Measurements from ENCODE around the gene IFT27. TPM values are rescaled to one million over a fixed set of nuclear protein-coding genes. Genes with fewer than 3 reads are reported as not detected.
A peak's percentile ranks its signal among the peaks of the same experiment; 100 is the strongest.

Gene IFT27, protein sequence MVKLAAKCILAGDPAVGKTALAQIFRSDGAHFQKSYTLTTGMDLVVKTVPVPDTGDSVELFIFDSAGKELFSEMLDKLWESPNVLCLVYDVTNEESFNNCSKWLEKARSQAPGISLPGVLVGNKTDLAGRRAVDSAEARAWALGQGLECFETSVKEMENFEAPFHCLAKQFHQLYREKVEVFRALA
- polyA plus RNA-seq (ENCODE audit: insufficient read length in 4 of 4) = 10 to 100 TPM; 42.9 to 54.6 (median 45.2) TPM

DNA sequence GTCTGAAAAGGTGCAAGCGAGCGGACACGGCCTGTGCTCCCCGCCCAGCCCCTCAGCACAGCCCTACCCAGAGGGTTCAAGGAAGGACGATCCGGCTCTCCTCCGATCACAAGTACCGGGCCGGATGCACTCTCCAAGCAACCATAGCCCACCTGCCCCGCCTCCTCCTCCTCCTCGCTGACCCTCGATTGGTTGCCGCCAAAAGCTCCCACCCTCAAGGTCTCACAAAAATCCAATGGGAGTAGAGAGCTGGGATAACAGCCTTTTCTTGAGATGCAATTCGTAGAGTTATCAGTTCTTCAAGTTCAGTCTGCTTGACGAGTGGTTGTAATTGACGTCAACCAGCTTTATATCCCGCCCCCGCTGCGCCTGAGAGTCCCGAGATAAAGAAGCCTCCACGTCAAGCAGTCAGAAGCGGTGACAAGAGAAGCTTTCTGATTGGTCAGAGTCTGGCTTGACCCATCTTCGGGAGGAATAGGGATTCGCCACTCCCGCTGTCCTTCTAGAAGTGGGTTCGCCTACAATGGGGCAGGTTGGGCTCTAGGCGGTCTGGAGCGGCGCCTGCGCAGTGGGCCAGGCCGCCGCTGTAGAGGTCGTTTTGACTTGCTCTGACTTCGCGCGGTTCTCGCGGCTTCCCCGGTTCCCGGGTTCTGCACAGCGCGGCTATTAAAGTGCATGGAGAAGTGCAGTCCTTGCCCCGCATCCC is at the start of gene IFT27:
TSS of gene IFT27 (minus strand) at position 156 of the 706 bp plus-strand sequence. CDS start 412 bp downstream, outside the sequence.
- DNase-seq (ENCODE audit: low read depth in 4 of 4, low spot score in 3 of 4) = peak; percentile 96 to 100 (median 100)

DNA sequence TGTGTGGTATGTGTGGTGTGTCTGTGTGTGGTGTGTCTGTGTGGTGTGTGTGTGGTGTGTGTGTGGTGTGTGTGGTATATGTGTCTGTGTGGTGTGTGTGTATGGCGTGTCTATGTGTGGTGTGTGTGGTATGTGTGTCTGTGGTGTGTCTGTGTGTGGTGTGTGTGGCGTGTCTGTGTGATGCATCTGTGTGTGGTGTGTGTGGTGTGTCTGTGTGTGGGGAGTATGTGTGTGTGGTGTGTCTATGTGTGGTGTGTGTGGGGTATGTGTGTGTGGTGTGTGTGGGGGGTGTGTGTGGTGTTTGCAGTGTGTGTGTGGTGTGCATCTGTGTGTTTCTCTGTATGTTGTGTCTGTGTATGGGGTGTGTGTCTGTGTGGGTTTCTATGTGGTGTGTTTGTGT is 48.7 kb upstream of the IFT27 start:
- DNase-seq (ENCODE audit: low read depth in 4 of 4, low spot score in 3 of 4) = no peak

DNA sequence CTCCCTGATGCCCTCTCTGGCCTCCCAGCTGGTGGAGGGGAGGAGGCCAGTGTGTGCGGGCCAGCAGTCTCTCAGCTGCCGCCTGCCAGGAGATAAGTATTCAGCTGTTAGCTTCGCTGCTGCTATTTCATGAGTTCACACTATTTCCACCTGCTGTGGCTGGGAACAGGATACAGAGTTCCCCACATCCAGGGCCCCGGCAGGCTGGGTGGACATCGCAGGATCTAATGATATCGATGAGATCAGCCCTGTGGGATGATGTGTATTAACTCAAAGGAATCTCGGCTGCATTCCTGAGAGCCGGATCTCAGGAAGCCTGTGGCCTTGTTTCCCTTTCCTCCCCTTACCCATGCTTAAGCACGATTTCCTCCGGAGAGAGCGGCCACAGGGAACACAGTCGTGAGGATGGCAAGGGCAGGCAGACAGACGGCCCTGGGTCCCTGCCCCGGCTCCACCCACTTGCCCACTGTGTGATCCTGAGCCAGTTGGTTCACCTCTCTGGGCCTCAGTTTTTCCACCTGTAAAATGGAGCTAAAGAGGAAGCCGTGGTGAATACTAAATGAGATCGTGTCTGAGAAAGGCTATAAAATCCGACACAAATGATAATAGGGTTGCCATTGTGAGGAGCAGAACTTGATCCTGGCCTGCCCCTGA is 47.4 kb upstream of the IFT27 start:
- DNase-seq (ENCODE audit: low read depth in 4 of 4, low spot score in 3 of 4) = no peak

DNA sequence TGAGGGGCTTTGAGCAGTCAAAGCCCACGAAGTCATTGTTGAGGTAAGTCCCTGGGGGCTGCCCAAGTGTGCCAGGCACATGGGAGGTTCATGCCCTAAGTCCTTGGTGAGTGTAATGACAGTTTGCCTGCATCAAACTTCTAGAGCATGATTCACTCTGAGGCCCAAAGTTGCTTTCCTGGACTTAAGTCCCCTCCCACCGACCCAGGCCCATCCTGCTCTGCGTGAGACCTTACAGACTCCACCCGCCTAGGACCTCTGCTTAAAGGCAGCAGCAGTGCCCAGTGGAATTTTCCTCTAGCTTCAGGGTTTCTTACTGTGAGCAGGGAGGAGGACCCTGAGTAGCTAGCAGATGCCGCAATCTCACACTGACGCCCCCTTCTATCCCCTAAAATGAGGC is 46.7 kb upstream of the IFT27 start:
- no peak for DNase-seq (ENCODE audit: low read depth in 4 of 4, low spot score in 3 of 4)

DNA sequence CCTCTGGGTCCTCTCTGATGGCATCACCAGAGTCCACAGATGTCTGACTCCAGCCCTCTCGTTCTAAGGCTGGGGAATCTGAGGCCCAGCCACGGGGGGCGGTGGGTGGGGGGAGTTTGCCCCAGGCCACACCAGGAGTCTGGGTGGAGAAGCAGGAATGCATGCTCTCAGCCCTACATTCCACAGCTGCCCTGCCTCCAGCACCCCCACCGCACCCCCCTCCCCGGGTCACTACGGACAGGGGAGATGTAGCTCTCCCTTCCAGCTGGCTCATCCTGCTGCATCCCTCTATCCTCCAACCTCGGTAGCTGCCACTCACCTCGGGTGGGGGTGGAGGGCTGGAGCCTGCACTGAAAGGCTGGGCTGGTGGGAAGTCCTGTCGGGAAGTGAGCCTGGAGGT is 43.2 kb upstream of the IFT27 start:
- no peak for DNase-seq (ENCODE audit: low read depth in 4 of 4, low spot score in 3 of 4)

DNA sequence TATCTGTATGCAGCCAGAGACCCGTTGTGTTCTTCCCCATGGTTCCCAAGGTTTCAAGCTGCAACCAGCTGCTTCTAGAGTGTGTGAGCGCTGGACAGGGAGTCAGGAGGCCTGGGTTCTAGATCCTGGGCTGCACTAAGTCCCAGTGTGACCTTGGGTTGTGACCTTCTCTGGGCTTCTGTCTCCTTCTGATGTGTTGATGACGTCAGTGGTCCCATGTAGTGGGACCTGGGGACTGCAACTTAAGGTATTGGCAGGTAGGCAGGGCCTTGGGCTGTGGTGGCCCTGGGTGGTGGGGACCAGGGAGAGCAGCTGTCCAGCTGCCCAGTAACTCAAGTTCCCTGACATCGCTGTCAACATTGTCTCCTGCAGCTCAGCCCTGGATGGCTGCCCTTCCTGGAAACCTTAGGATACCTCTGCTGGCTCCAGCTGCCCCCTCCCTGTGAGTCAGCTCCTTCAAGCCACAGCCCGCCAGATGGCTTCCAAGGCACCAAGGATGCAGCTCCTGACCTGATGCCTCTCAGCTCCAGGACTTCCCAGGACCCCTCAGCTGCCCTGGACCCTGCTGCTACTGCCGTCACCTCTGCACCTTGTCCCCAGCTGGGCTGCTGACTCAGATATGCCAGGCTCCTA is 42.2 kb upstream of the IFT27 start:
- DNase-seq (ENCODE audit: low read depth in 4 of 4, low spot score in 3 of 4) = no peak

DNA sequence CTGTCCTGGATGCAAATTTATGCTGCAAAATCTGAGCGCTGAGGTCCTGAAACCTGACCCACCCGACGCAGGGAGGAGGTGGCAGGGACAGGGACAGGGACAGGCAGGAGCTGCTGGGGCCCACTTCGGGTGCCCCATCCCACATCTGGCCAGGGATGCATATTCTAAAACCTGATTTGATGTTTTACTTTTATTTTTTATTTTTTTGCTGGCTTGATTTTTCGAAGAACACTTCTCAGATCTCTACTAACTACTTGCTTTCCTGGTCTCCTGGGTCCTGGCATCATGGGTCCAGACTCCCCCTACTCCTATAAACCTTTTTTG is 41.6 kb upstream of the IFT27 start:
- no peak for DNase-seq (ENCODE audit: low read depth in 4 of 4, low spot score in 3 of 4)

DNA sequence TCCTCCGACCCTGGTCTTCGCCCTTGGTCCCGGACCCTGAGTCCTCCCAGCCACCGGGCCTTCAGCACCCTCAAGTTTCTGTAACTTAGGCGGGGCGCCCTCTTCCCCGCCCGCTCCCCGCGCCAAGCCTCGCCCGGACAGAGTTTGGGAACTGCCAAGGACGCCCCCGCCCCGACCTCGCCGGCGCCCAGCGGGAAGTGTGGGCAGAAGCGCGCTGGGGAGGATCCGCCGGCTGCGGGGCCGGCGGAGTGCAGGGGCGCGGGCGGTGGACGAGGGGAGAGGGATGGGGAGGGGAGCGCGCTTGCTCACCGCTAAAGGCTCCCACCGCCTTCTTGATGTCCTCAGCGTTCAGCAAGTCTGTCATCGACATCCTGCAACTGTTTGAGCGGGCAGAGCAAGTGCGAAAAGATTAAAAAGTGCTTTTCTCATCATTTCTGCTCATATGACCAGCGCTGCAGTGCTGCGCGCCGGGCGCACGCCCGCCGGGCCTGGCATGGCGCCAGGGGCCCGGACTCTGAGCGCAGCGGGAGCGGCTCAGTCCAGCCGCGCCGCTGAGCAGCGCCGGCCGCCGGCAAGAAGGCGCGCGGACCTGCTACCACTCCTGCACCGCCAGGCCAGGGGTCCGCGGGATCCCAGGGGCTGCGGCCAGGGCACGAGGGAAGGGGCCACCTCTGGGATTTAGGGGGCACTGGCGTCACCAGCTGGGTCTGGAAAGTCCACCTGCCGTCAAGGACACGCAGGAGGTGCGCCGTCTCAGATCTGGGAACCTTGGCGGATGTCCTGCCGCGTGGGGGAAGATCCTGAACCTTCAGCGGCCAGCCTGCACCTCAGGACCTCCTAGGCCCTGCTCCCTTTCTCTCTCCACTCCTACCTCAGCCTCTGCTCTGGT is 41.0 kb upstream of the IFT27 start, which contains the start of gene PVALB:
TSS of gene PVALB (minus strand) at position 400 of the 889 bp plus-strand sequence. CDS start at position 370, 30 bp downstream.
- peak in 2 of 4 donors; percentile 57 to 60 for DNase-seq (ENCODE audit: low read depth in 4 of 4, low spot score in 3 of 4)

DNA sequence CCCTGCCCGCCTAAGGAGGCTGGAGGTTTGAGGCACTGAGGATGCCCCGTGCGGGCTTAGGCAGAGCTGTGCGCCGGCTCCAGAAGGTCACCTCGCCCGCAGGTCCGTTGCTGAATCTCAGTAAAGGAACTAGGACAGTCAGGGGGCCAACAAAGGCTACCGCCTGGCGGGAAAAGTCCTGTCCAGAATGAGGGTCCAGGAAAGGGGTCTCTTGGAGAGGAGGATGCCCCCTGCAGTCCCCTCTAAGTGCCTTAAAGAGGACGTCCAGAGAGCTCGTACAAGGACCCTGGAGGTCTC is 40.4 kb upstream of the IFT27 start:
- DNase-seq (ENCODE audit: low read depth in 4 of 4, low spot score in 3 of 4) = no peak

DNA sequence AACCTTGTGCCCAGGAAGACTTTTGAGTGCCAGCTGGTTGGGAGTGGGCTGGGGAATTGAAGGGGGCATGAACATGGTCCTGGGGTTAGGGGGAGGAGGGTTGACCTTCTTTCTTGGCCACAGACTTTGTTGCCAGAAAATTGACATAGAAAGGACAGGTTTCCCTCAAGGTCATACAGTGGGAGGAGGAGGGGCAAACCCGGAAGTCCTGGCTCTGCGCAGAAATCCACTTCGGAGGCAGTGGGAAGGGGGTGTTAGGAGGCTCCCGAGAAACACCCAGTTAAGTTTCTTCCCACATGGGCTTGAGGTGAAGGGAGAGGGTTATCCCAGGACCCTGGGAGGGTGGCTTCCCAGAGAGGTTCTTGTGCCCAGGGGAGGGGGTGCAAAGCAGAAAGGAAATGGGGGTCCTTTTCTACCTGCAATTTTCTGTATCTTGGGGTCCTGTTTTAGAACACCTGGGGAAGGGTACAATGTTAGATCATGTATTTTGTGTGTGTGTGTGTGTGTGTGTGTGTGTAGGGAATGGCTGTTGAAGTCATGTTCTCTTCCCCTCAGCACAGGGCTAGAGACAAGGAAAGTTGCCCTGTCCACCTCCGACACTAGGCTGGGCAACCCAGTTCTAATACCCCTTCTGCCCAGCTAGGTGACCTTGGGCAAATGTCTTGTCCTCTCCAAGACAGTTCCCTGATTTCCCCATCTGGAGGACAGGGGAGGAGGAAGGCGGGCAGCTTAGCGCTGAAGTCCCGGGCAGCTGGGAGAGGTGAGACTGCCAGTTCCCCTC is 39.8 kb upstream of the IFT27 start:
- no peak for DNase-seq (ENCODE audit: low read depth in 4 of 4, low spot score in 3 of 4)

DNA sequence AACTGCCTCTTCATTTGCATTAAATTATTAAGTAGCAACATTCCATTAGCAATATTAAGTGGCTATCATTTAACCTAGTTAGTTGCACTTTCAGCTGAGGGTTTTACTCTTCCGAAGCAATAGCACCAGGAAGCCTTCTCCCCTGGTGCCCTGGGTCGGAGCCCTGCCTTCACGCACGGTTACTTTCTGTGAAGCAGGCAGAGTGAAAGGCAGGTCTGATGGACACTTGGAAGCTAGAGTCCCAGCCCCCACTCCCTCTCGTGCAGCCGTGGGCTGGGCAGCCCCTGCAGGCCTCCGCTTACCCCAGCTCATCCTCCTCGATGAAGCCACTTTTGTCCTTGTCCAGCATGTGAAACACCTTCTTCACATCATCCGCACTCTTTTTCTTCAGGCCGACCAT is 38.9 kb upstream of the IFT27 start:
- DNase-seq (ENCODE audit: low read depth in 4 of 4, low spot score in 3 of 4) = no peak

DNA sequence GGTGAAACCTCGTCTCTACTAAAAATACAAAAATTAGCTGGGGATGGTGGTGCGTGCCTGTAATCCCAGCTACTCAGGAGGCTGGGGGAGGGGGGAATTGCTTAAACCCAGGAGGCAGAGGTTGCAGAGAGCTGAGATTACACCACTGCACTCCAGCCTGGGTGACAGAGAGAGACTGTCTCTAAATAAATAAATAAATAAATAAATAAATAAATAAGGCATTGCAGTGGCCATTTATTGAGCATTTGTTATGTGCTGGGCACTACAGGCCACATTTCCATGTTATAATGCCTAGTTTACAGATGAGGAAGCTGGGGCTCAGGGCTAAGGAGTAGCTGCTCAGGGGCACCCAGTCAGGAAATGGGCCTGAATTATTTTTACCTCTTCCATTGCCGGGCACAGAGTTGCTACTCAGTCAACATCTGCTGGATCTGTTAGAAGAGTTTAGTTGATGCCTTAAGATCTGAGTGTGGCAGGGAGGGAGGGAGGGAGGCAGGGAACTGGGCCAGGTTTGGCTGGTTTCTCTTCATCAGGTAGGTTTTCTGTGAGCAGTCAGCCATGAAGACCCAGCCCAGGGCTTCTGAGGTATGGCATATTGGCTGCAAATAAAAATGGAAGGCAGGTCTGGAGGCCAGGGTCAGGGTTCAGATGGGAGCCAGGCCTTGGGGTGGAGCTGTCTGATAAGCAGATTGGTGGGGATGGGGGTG is 35.3 kb upstream of the IFT27 start:
- DNase-seq (ENCODE audit: low read depth in 4 of 4, low spot score in 3 of 4) = no peak

DNA sequence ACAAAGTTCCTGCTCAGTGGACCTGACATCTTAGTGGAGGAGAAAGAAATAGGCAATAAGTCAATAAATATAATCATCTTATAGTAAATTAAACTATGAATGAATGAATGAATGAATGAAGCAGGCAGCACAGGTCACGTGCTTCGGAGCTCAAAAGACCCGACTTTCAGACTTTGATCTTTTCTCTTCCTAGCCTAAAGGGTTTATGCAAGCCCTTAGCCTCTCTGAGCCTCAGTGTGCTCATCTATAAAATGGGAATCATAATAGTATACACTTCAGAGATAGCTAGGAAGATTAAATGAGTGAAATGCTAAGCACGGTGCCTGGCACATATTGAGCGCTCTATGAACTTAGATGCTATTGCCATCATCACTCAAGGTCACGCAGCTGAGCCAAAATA is 33.4 kb upstream of the IFT27 start:
- DNase-seq (ENCODE audit: low read depth in 4 of 4, low spot score in 3 of 4) = no peak

DNA sequence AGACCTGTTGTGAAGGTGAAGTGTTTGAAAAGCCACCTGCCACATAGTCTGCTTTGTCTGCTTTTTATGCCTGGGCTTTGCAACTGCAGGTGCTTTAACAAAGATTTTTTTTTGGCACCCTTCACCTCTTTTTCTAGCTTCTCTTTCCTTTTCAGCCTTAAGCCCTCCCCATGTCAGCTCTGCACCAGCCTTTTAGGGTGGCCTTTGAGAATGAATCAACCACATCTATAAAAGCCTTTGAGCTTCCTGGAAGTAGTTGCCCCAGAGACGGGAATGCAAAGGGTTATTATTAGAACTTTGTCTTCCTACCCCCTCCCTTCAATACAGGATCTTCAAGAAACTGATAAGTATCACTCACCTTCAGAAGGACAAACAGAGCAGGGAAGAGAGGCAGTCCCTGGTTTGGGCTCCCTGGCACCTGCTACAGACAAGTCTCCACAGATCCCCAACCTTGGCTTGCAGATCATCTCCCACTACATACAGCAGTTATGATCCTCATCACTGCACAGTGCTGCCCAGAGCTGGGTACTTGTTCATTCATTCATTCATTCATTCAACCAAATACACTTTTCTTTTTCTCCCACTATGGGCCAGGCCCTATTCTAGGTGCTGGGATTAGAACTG is 32.9 kb upstream of the IFT27 start:
- no peak for DNase-seq (ENCODE audit: low read depth in 4 of 4, low spot score in 3 of 4)

DNA sequence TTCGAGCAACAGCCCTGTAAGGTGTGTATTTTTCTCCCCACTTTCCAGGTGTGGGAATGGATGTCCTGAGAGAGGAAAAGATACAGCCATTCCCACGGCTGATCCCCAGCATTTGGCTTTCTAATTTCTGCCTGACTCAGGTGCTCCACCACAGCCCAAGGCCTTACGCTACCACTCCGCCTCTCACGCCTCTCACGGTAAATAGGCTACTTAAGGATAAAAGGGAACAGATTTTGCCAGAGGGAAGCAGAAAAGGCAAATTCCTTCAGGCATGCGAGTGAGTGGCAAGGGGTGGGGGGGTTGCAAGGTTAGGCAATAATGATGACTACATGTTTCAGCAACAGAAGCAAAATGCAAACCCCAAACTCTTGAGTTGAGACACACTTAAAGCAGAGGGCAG is 31.7 kb upstream of the IFT27 start:
- no peak for DNase-seq (ENCODE audit: low read depth in 4 of 4, low spot score in 3 of 4)

DNA sequence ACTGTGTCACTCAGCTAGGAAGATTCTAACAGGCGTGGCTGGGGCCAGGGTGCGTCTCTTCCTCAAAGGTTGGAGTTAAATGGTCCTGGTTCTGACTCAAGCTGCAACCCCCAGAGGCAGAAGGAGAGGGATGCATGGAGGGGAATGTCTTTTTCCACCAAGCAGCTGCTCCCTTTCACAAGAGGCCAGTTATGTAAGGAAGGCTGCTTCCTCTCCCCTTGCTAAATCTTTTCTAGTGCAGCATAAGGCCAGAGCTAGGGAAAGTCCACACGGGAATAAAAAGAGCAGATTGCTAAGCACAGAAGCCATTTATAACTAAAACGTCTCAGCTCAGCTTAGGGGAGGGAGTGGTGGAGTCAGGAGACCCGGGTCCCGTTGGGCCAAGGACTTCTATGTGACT is 30.9 kb upstream of the IFT27 start:
- DNase-seq (ENCODE audit: low read depth in 4 of 4, low spot score in 3 of 4) = no peak

DNA sequence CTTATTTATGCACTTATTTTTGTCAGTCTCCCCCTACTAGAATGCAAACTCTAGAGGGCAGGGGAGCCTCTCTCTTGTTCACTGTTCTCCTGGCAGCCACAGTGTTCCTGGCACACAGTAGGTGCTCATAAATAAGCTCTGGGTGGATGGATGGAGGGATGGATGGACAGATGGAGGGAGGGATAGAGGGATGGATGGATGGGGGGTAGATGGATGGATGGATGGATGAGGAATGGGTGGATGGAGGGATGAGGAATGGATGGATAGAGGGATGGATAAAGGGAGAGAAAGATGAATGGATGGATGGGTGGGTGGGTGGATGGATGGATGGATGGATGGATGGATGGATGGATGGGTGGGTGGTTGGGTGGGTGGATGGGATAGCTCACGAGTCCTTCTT is 27.4 kb upstream of the IFT27 start:
- DNase-seq (ENCODE audit: low read depth in 4 of 4, low spot score in 3 of 4) = no peak

DNA sequence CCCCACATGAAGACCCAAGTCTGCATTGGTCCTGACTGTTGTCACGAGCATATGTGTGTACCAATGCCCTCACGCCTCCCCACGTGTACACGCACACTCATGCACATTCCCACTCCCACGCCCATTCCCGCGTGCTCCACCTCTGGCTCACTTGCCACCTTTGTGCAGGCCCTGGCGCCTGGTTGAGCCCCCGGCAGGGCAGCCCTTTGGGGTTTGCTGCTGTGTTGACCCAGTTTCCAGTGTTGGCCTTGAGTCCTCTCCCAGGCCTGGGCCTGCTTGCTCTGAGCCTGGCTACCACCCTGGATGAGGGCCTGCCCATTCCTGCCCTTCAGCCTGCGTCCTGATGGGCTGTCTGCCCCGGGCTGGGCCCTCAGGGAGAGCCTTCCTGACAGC is 22.8 kb upstream of the IFT27 start:
- DNase-seq (ENCODE audit: low read depth in 4 of 4, low spot score in 3 of 4) = no peak

Measured in right renal pelvis (tissue), 4 donors.